ENCODE measurements around the gene TINAG. TPM values are rescaled to one million over a fixed set of nuclear protein-coding genes. Genes with fewer than 3 reads are reported as not detected.

Gene TINAG
- total RNA-seq, 5 donors from 2014 or later (not counting 1 experiment from before 2014, with no cell fraction given), result not detected

- no peak overlapping the region for H3K4me3 Mint-ChIP-seq
- ATAC-seq (replicated peaks in 1 of 4) (no peak), DNase-seq (no peak)
- CTCF ChIA-PET, result no interaction called here
- Histone ChIP-seq H3K36me3 (ENCODE audit: control insufficient read depth in 2 of 2, extremely low read depth in 1 of 2, insufficient read depth in 1 of 2, low read length in 1 of 2) (no peaks in the 10 kb centered on the region), H3K27ac (ENCODE audit: low read length) (no peak overlapping the region), H3K4me1 (ENCODE audit: control insufficient read depth in 1 of 2, extremely low read depth in 1 of 2, insufficient read depth in 2 of 2, low read length in 2 of 2) (no peaks in the 10 kb centered on the region), H3K27me3 (replicated peaks in 1 of 2; ENCODE audit: control insufficient read depth in 2 of 2, extremely low read depth in 1 of 2, insufficient read depth in 2 of 2, low read length in 1 of 2) (no peaks in the 10 kb centered on the region), H3K4me3 (ENCODE audit: control insufficient read depth in 1 of 2, extremely low read depth in 1 of 2, low read length in 1 of 2) (no peak overlapping the region), H3K9me3 (no peaks in the 10 kb centered on the region)
- H3K4me1 Mint-ChIP-seq, result no peaks in the 10 kb centered on the region
- POLR2A ChIA-PET, result no interaction called here
- H3K36me3 Mint-ChIP-seq, result no peaks in the 10 kb centered on the region
- peaks cover 2 to 14% (median 9%) of the 10 kb centered on the region in 3 donors for H3K9me3 Mint-ChIP-seq
- H3K27ac Mint-ChIP-seq, result no peak overlapping the region
- no peaks in the 10 kb centered on the region for H3K27me3 Mint-ChIP-seq
These were observed 22.1 kb upstream of the TINAG start for GRCh38 chr6:54286141-54286540.

- Mint-ChIP-seq H3K4me3 (no peak overlapping the region), H3K27ac (no peak overlapping the region), H3K36me3 (no peaks in the 10 kb centered on the region), H3K27me3 (no peaks in the 10 kb centered on the region), H3K9me3 (peaks cover 6 to 11% (median 9%) of the 10 kb centered on the region in 3 donors), H3K4me1 (no peaks in the 10 kb centered on the region)
- no peak overlapping the region for H3K4me3 ChIP-seq (ENCODE audit: control insufficient read depth in 1 of 2, extremely low read depth in 1 of 2, low read length in 1 of 2)
- no peaks in the 10 kb centered on the region for H3K4me1 ChIP-seq (ENCODE audit: control insufficient read depth in 1 of 2, extremely low read depth in 1 of 2, insufficient read depth in 2 of 2, low read length in 2 of 2)
- CTCF ChIA-PET, result no interaction called here
- H3K9me3 ChIP-seq, result no peaks in the 10 kb centered on the region
- WGBS (ENCODE audit: insufficient coverage), result 92% methylated on average over 1 of the region's 2 CpGs
- no peak overlapping the region for H3K27ac ChIP-seq (ENCODE audit: low read length)
- no peak for ATAC-seq (replicated peaks in 1 of 4)
- DNase-seq, result no peak
- H3K27me3 ChIP-seq (replicated peaks in 1 of 2; ENCODE audit: control insufficient read depth in 2 of 2, extremely low read depth in 1 of 2, insufficient read depth in 2 of 2, low read length in 1 of 2), result no peaks in the 10 kb centered on the region
- POLR2A ChIA-PET, result no interaction called here
- no peaks in the 10 kb centered on the region for H3K36me3 ChIP-seq (ENCODE audit: control insufficient read depth in 2 of 2, extremely low read depth in 1 of 2, insufficient read depth in 1 of 2, low read length in 1 of 2)
These were observed 19.8 kb upstream of the TINAG start for GRCh38 chr6:54288474-54288873.

- Histone ChIP-seq H3K36me3 (ENCODE audit: control insufficient read depth in 2 of 2, extremely low read depth in 1 of 2, insufficient read depth in 1 of 2, low read length in 1 of 2) (no peaks in the 10 kb centered on the region), H3K9me3 (no peaks in the 10 kb centered on the region), H3K4me1 (ENCODE audit: control insufficient read depth in 1 of 2, extremely low read depth in 1 of 2, insufficient read depth in 2 of 2, low read length in 2 of 2) (no peaks in the 10 kb centered on the region), H3K27ac (ENCODE audit: low read length) (no peak overlapping the region), H3K4me3 (ENCODE audit: control insufficient read depth in 1 of 2, extremely low read depth in 1 of 2, low read length in 1 of 2) (no peak overlapping the region), H3K27me3 (replicated peaks in 1 of 2; ENCODE audit: control insufficient read depth in 2 of 2, extremely low read depth in 1 of 2, insufficient read depth in 2 of 2, low read length in 1 of 2) (no peaks in the 10 kb centered on the region)
- Mint-ChIP-seq H3K36me3 (no peaks in the 10 kb centered on the region), H3K4me1 (no peaks in the 10 kb centered on the region), H3K27ac (no peak overlapping the region), H3K27me3 (no peaks in the 10 kb centered on the region), H3K9me3 (peaks cover 6 to 11% (median 7%) of the 10 kb centered on the region in 3 donors), H3K4me3 (no peak overlapping the region)
- WGBS (ENCODE audit: insufficient coverage), result no CpG with 5 or more reads among the region's 4 CpGs
- CTCF ChIA-PET, result no interaction called here
- POLR2A ChIA-PET, result no interaction called here
- ATAC-seq (replicated peaks in 1 of 4), result no peak
- DNase-seq, result no peak
These were observed 18.8 kb upstream of the TINAG start for GRCh38 chr6:54289426-54289825.

- WGBS (ENCODE audit: insufficient coverage), result no CpG with 5 or more reads among the region's 2 CpGs
- H3K4me3 ChIP-seq (ENCODE audit: control insufficient read depth in 1 of 2, extremely low read depth in 1 of 2, low read length in 1 of 2), result no peak overlapping the region
- H3K27me3 Mint-ChIP-seq, result no peaks in the 10 kb centered on the region
- H3K9me3 ChIP-seq, result no peaks in the 10 kb centered on the region
- no peaks in the 10 kb centered on the region for H3K4me1 ChIP-seq (ENCODE audit: control insufficient read depth in 1 of 2, extremely low read depth in 1 of 2, insufficient read depth in 2 of 2, low read length in 2 of 2)
- no peaks in the 10 kb centered on the region for H3K36me3 ChIP-seq (ENCODE audit: control insufficient read depth in 2 of 2, extremely low read depth in 1 of 2, insufficient read depth in 1 of 2, low read length in 1 of 2)
- H3K36me3 Mint-ChIP-seq, result no peaks in the 10 kb centered on the region
- H3K9me3 Mint-ChIP-seq, result peaks cover 0 to 13% (median 7%) of the 10 kb centered on the region in 3 donors
- H3K4me3 Mint-ChIP-seq, result no peak overlapping the region
- ATAC-seq (replicated peaks in 1 of 4), result no peak
- H3K4me1 Mint-ChIP-seq, result no peaks in the 10 kb centered on the region
- H3K27me3 ChIP-seq (replicated peaks in 1 of 2; ENCODE audit: control insufficient read depth in 2 of 2, extremely low read depth in 1 of 2, insufficient read depth in 2 of 2, low read length in 1 of 2), result no peaks in the 10 kb centered on the region
- no peak overlapping the region for H3K27ac ChIP-seq (ENCODE audit: low read length)
- DNase-seq, result no peak
- CTCF ChIA-PET, result no interaction called here
- POLR2A ChIA-PET, result no interaction called here
- H3K27ac Mint-ChIP-seq, result no peak overlapping the region
These were observed 17.1 kb upstream of the TINAG start for GRCh38 chr6:54291146-54291545.

- no peaks in the 10 kb centered on the region for H3K4me1 Mint-ChIP-seq
- Histone ChIP-seq H3K9me3 (no peaks in the 10 kb centered on the region), H3K27ac (ENCODE audit: low read length) (no peak overlapping the region), H3K4me1 (ENCODE audit: control insufficient read depth in 1 of 2, extremely low read depth in 1 of 2, insufficient read depth in 2 of 2, low read length in 2 of 2) (no peaks in the 10 kb centered on the region), H3K27me3 (replicated peaks in 1 of 2; ENCODE audit: control insufficient read depth in 2 of 2, extremely low read depth in 1 of 2, insufficient read depth in 2 of 2, low read length in 1 of 2) (no peaks in the 10 kb centered on the region), H3K4me3 (ENCODE audit: control insufficient read depth in 1 of 2, extremely low read depth in 1 of 2, low read length in 1 of 2) (no peak overlapping the region), H3K36me3 (ENCODE audit: control insufficient read depth in 2 of 2, extremely low read depth in 1 of 2, insufficient read depth in 1 of 2, low read length in 1 of 2) (no peaks in the 10 kb centered on the region)
- WGBS (ENCODE audit: insufficient coverage), result no CpG with 5 or more reads among the region's 2 CpGs
- ATAC-seq (replicated peaks in 1 of 4) (no peak), DNase-seq (no peak)
- H3K4me3 Mint-ChIP-seq, result no peak overlapping the region
- CTCF ChIA-PET, result no interaction called here
- H3K27me3 Mint-ChIP-seq, result no peaks in the 10 kb centered on the region
- POLR2A ChIA-PET, result no interaction called here
- peaks cover 0 to 15% (median 8%) of the 10 kb centered on the region in 3 donors for H3K9me3 Mint-ChIP-seq
- no peaks in the 10 kb centered on the region for H3K36me3 Mint-ChIP-seq
- no peak overlapping the region for H3K27ac Mint-ChIP-seq
These were observed 16.5 kb upstream of the TINAG start for GRCh38 chr6:54291738-54292137.

- Histone ChIP-seq H3K27ac (ENCODE audit: low read length) (no peak overlapping the region), H3K27me3 (replicated peaks in 1 of 2; ENCODE audit: control insufficient read depth in 2 of 2, extremely low read depth in 1 of 2, insufficient read depth in 2 of 2, low read length in 1 of 2) (no peaks in the 10 kb centered on the region), H3K4me1 (ENCODE audit: control insufficient read depth in 1 of 2, extremely low read depth in 1 of 2, insufficient read depth in 2 of 2, low read length in 2 of 2) (no peaks in the 10 kb centered on the region), H3K36me3 (ENCODE audit: control insufficient read depth in 2 of 2, extremely low read depth in 1 of 2, insufficient read depth in 1 of 2, low read length in 1 of 2) (no peaks in the 10 kb centered on the region), H3K9me3 (no peaks in the 10 kb centered on the region), H3K4me3 (ENCODE audit: control insufficient read depth in 1 of 2, extremely low read depth in 1 of 2, low read length in 1 of 2) (no peak overlapping the region)
- ATAC-seq (replicated peaks in 1 of 4), result no peak
- 79% methylated on average over 8 of the region's 8 CpGs for WGBS (ENCODE audit: insufficient coverage)
- peaks cover 0 to 8% (median 3%) of the 10 kb centered on the region in 3 donors for H3K9me3 Mint-ChIP-seq
- H3K27me3 Mint-ChIP-seq, result no peaks in the 10 kb centered on the region
- ChIA-PET POLR2A (no interaction called here), CTCF (no interaction called here)
- H3K4me3 Mint-ChIP-seq, result no peak overlapping the region
- no peak overlapping the region for H3K27ac Mint-ChIP-seq
- no peak for DNase-seq
- H3K36me3 Mint-ChIP-seq, result no peaks in the 10 kb centered on the region
- no peaks in the 10 kb centered on the region for H3K4me1 Mint-ChIP-seq
These were observed 13.2 kb upstream of the TINAG start for GRCh38 chr6:54294965-54295532.

All from T-cell (primary cell).